Endodermal cell (in vitro differentiated cells): ENCODE measurements around the gene ENDOV. TPM values are rescaled to one million over a fixed set of nuclear protein-coding genes. Genes with fewer than 3 reads are reported as not detected.
A peak's percentile ranks its signal among the peaks of the same experiment; 100 is the strongest.

Experiments
- DNase-seq: peaks from one replicate; pipeline ENCODE4 v3.0.0-alpha.2; 2017
- H3K27ac ChIP-seq: 2 replicates; pipeline ENCODE4 v1.5.1; 2013; ENCODE audit warnings: mild to moderate bottlenecking, low read depth, low read length, moderate library complexity
- H3K27me3 ChIP-seq: 2 replicates; pipeline ENCODE4 v1.6.1; 2013; ENCODE audit warnings: mild to moderate bottlenecking, low read length, moderate library complexity; ENCODE audit not compliant: insufficient read depth, control insufficient read depth, poor library complexity, severe bottlenecking
- H3K36me3 ChIP-seq: 2 replicates; pipeline ENCODE4 v1.7.0; 2013; ENCODE audit warnings: mild to moderate bottlenecking, low read length, moderate library complexity; ENCODE audit not compliant: control insufficient read depth, insufficient read depth
- H3K4me1 ChIP-seq: one replicate; pipeline ENCODE4 v1.7.0; 2013; ENCODE audit warnings: low read length; ENCODE audit not compliant: control insufficient read depth, insufficient read depth
- H3K4me3 ChIP-seq: 2 replicates; pipeline ENCODE4 v1.5.1; 2013; ENCODE audit warnings: mild to moderate bottlenecking, low read length, moderate library complexity
- H3K9ac ChIP-seq: 2 replicates; pipeline ENCODE4 v1.6.1; 2013; ENCODE audit warnings: mild to moderate bottlenecking, low read length, moderate library complexity; ENCODE audit not compliant: poor library complexity, severe bottlenecking; ENCODE audit errors: extremely low read depth
- H3K9me3 ChIP-seq: 2 replicates; pipeline ENCODE4 v1.6.1; 2013; ENCODE audit warnings: mild to moderate bottlenecking, low read length, moderate library complexity; ENCODE audit not compliant: control insufficient read depth
- H3K27ac Mint-ChIP-seq: 2 replicates; pipeline ENCODE4 v1.8.0; 2020; ENCODE audit warnings: mixed read lengths
- H3K27me3 Mint-ChIP-seq: 2 replicates; pipeline ENCODE4 v1.8.0; 2021; ENCODE audit warnings: mild to moderate bottlenecking, mixed read lengths; ENCODE audit not compliant: insufficient read depth
- H3K36me3 Mint-ChIP-seq: 2 replicates; pipeline ENCODE4 v1.8.0; 2020; ENCODE audit warnings: low read depth, mixed read lengths
- H3K4me1 Mint-ChIP-seq: 2 replicates; pipeline ENCODE4 v1.8.0; 2020; ENCODE audit warnings: mixed read lengths
- H3K4me3 Mint-ChIP-seq: 2 replicates; pipeline ENCODE4 v1.8.0; 2020; ENCODE audit warnings: mild to moderate bottlenecking, moderate library complexity, mixed read lengths
- H3K9me3 Mint-ChIP-seq: 2 replicates; pipeline ENCODE4 v1.8.0; 2020; ENCODE audit warnings: mild to moderate bottlenecking, mixed read lengths
- WGBS, 2 experiments: methylation state at CpG; one replicate each; pipeline versions ENCODE4 v1.1.5 to v1.1.7; 2013; ENCODE audit warnings: missing lambda C conversion rate in 2 of 2, mixed read lengths in 1 of 2; ENCODE audit not compliant: insufficient coverage in 1 of 2, insufficient read length in 1 of 2; 5-methylcytosine and 5-hydroxymethylcytosine counted together
- total RNA-seq, 2 donors: library from RNA; stranded (reverse); fragmentation: NEBNext Ultra II Directional in 1 of 2; extraction: Animal tissue kit (Norgen Biotek cat#: 25700) in 1 of 2; gene quantifications; 2 replicates in 1 of 2; 3 replicates in 1 of 2; pipeline ENCODE4 v1.2.1, GENCODE V29; 2021
- TF ChIP-seq, protein P1 (sequence below): fragments of 200-600 bp; sonication (generic); conservative IDR thresholded peaks from 2 replicates; pipeline ENCODE4 v1.5.0; 2021; ENCODE audit warnings: antibody characterized with exemption, mild to moderate bottlenecking

The ENDOV gene
- total RNA-seq, 2 donors from 2014 or later: 38.8 to 47.1 TPM

DNA sequence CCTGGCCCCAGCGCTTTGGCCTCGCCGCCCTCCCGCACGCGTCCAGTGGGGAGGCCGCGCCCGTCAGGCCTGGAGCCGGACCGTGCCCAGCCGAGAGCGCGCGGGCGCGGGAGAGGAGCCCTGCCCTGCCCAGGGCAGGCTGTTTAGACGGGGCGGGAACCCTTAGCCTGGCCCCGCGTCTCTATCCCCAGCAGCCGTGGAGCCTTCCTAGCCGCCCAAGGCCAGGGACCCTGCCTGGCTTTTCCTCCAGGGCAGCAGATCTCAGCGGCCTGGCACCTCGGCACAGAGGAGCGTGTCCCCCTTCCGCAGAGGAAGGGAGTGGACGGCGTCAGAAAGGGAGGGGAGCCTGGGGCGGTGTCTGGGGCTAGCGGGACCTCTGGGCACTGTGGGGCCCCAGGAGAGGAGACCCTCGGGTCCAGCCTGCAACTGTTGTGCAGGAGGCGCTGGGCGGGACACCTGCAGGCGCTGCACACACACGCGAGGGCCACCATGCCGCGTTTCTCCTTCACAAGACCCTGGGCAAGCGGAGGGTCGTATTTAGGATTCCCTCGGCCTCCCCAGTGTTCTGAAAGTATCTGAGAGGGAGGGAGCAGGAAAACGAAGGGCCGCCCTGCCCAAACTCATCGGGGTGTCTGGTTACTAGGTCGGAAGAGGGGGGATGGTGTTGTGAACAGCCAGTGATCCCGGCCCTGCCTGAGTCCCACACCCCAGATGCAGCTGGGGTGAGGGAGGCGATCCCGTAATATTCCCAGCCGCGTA, 63.7 kb downstream of the ENDOV start:
- Histone ChIP-seq H3K27ac (no peak overlapping the region), H3K4me1 (peaks cover 8% of the 10 kb centered on the region), H3K36me3 (no peaks in the 10 kb centered on the region), H3K27me3 (peaks cover 96% of the 10 kb centered on the region), H3K9me3 (no peaks in the 10 kb centered on the region), H3K4me3 (peak overlapping the region; percentile 58), H3K9ac (no peak overlapping the region)
- H3K4me1 Mint-ChIP-seq: peaks cover 8% of the 10 kb centered on the region
- H3K36me3 Mint-ChIP-seq: no peaks in the 10 kb centered on the region
- DNase-seq: peak; percentile 75
- WGBS, 2 experiments: 14 to 17% methylated on average over 23 to 51 of the region's 51 CpGs
- H3K27me3 Mint-ChIP-seq: peaks cover 77% of the 10 kb centered on the region
- no peak overlapping the region for H3K27ac Mint-ChIP-seq
- H3K4me3 Mint-ChIP-seq: no peak overlapping the region
- no peaks in the 10 kb centered on the region for H3K9me3 Mint-ChIP-seq
- TF ChIP-seq, protein P1, sequence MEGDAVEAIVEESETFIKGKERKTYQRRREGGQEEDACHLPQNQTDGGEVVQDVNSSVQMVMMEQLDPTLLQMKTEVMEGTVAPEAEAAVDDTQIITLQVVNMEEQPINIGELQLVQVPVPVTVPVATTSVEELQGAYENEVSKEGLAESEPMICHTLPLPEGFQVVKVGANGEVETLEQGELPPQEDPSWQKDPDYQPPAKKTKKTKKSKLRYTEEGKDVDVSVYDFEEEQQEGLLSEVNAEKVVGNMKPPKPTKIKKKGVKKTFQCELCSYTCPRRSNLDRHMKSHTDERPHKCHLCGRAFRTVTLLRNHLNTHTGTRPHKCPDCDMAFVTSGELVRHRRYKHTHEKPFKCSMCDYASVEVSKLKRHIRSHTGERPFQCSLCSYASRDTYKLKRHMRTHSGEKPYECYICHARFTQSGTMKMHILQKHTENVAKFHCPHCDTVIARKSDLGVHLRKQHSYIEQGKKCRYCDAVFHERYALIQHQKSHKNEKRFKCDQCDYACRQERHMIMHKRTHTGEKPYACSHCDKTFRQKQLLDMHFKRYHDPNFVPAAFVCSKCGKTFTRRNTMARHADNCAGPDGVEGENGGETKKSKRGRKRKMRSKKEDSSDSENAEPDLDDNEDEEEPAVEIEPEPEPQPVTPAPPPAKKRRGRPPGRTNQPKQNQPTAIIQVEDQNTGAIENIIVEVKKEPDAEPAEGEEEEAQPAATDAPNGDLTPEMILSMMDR: no peak

DNA sequence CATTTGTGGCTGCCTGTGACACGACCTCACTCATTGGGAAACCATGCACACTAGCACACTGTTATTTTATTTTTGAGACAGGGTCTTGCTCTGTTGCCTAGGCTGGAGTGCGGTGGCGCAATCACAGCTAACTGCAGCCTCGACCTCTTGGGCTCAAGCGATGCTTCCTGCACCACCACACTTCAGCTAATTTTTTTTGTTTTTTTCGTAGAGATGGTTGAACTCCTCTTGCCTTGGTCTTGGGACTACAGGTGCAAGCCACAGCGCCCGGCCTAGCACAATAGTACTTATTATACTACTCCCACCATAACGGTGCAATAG, 64.2 kb downstream of the ENDOV start:
- no peak overlapping the region for H3K4me3 Mint-ChIP-seq
- peaks cover 91% of the 10 kb centered on the region for H3K27me3 ChIP-seq
- H3K9ac ChIP-seq: no peak overlapping the region
- no peaks in the 10 kb centered on the region for H3K9me3 Mint-ChIP-seq
- no peaks in the 10 kb centered on the region for H3K36me3 Mint-ChIP-seq
- no peaks in the 10 kb centered on the region for H3K36me3 ChIP-seq
- H3K4me1 ChIP-seq: peaks cover 8% of the 10 kb centered on the region
- peaks cover 74% of the 10 kb centered on the region for H3K27me3 Mint-ChIP-seq
- H3K4me1 Mint-ChIP-seq: peaks cover 8% of the 10 kb centered on the region
- WGBS, 2 experiments: 66 to 71% methylated on average over 8 to 9 of the region's 9 CpGs
- TF ChIP-seq, protein P1: no peak
- no peak for DNase-seq
- H3K9me3 ChIP-seq: no peaks in the 10 kb centered on the region
- no peak overlapping the region for H3K4me3 ChIP-seq
- no peak overlapping the region for H3K27ac ChIP-seq
- no peak overlapping the region for H3K27ac Mint-ChIP-seq

DNA sequence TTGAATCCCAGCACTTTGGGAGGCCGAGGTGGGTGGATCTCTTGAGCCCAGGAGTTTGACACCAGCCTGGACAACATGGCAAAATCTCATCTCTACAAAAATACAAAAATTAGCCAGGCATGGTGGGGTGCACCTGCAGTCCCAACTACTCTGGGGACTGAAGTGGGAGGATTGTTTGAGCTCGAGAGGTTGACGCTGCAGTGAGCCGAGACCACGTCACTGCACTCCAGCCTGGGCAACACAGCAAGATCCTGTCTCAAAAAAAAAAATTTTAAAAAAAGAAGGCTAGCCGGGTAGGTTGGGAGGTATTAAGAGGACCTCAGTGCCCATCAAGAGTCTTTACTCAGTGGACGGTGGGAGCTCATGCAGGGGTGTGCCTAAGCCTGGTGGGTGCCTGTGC, 65.3 kb downstream of the ENDOV start:
- no peak overlapping the region for H3K27ac Mint-ChIP-seq
- WGBS, 2 experiments: 89% methylated on average over 6 to 7 of the region's 7 CpGs
- peaks cover 80% of the 10 kb centered on the region for H3K27me3 ChIP-seq

More for the DNA sequence above, 65.3 kb downstream of the ENDOV start:
- H3K4me3 ChIP-seq: no peak overlapping the region
- Mint-ChIP-seq H3K27me3 (peaks cover 64% of the 10 kb centered on the region), H3K4me3 (no peak overlapping the region), H3K36me3 (no peaks in the 10 kb centered on the region), H3K9me3 (no peaks in the 10 kb centered on the region), H3K4me1 (peaks cover 4% of the 10 kb centered on the region)
- no peak for DNase-seq
- TF ChIP-seq, protein P1: no peak
- H3K27ac ChIP-seq: no peak overlapping the region
- H3K9me3 ChIP-seq: no peaks in the 10 kb centered on the region
- peaks cover 4% of the 10 kb centered on the region for H3K4me1 ChIP-seq
- no peak overlapping the region for H3K9ac ChIP-seq
- no peaks in the 10 kb centered on the region for H3K36me3 ChIP-seq
